Stimulated activated naive B cell treated with anti-CD40 and anti-IgM and Interleukin-4, amounts not matched to agents 10 μg/mL and 1 μg/mL and 100 μg/mL, for 72 hours (primary cell): ENCODE data around the gene GABBR2.
"Not testable (repeated sequence)": the region's sequence is repeated elsewhere in the genome, so short reads cannot be mapped to it uniquely, and the experiment has no call there.

Source experiments
- ATAC-seq, 2 donors: fragments of 150-1000 bp; cut with Tn5 transposase; replicated peaks; 2 replicates each; pipeline ENCODE4 v1.10.0; 2021; ENCODE audit warnings: moderate library complexity in 1 of 2
- DNase-seq: peaks from one replicate; pipeline ENCODE4 v3.0.0; 2021
- H3K27ac Mint-ChIP-seq: one replicate; pipeline ENCODE4 v1.8.0; 2022; ENCODE audit warnings: mild to moderate bottlenecking, mixed read lengths
- H3K27me3 Mint-ChIP-seq, 2 donors: one replicate each; pipeline ENCODE4 v1.8.0; 2022; ENCODE audit warnings: mixed read lengths in 2 of 2
- H3K36me3 Mint-ChIP-seq, 2 donors: one replicate each; pipeline ENCODE4 v1.8.0; 2022; ENCODE audit warnings: mixed read lengths in 2 of 2, mild to moderate bottlenecking in 1 of 2
- H3K4me1 Mint-ChIP-seq, 2 donors: one replicate each; pipeline ENCODE4 v1.8.0; 2022; ENCODE audit warnings: mixed read lengths in 2 of 2, mild to moderate bottlenecking in 1 of 2
- H3K4me3 Mint-ChIP-seq, 2 donors: one replicate each; pipeline ENCODE4 v1.8.0; 2022; ENCODE audit warnings: mild to moderate bottlenecking in 2 of 2, mixed read lengths in 2 of 2, moderate library complexity in 1 of 2
- H3K9me3 Mint-ChIP-seq, 2 donors: one replicate each; pipeline ENCODE4 v1.8.0; 2022; ENCODE audit warnings: mixed read lengths in 2 of 2, mild to moderate bottlenecking in 1 of 2

Gene GABBR2

GRCh38 chr9:98504298-98505282 is 204.1 kb downstream of the GABBR2 start:
- DNase-seq (no peak), ATAC-seq (no peak)
- H3K27me3 Mint-ChIP-seq, result peaks cover 32 to 40% of the 10 kb centered on the region in 2 donors
- H3K4me1 Mint-ChIP-seq, result no peaks in the 10 kb centered on the region
- no peaks in the 10 kb centered on the region for H3K36me3 Mint-ChIP-seq
- H3K4me3 Mint-ChIP-seq, result no peak overlapping the region
- H3K27ac Mint-ChIP-seq, result no peak overlapping the region
- peaks cover 0 to 2% of the 10 kb centered on the region in 2 donors for H3K9me3 Mint-ChIP-seq

GRCh38 chr9:98503867-98504266 is 204.9 kb downstream of the GABBR2 start:
- no peak overlapping the region for H3K4me3 Mint-ChIP-seq
- ATAC-seq, result no peak
- peaks cover 25 to 36% of the 10 kb centered on the region in 2 donors for H3K27me3 Mint-ChIP-seq
- H3K27ac Mint-ChIP-seq, result no peak overlapping the region
- DNase-seq, result no peak
- no peaks in the 10 kb centered on the region for H3K9me3 Mint-ChIP-seq
- no peaks in the 10 kb centered on the region for H3K36me3 Mint-ChIP-seq
- no peaks in the 10 kb centered on the region for H3K4me1 Mint-ChIP-seq

GRCh38 chr9:98502976-98503325 is 205.8 kb downstream of the GABBR2 start:
- Mint-ChIP-seq H3K27me3 (peaks cover 23 to 36% of the 10 kb centered on the region in 2 donors), H3K36me3 (no peaks in the 10 kb centered on the region), H3K27ac (no peak overlapping the region), H3K9me3 (no peaks in the 10 kb centered on the region), H3K4me3 (no peak overlapping the region), H3K4me1 (no peaks in the 10 kb centered on the region)
- no peak for ATAC-seq
- no peak for DNase-seq

GRCh38 chr9:98502311-98502975 is 206.3 kb downstream of the GABBR2 start:
- peaks cover 23 to 36% of the 10 kb centered on the region in 2 donors for H3K27me3 Mint-ChIP-seq
- DNase-seq (no peak), ATAC-seq (no peak)
- no peak overlapping the region for H3K4me3 Mint-ChIP-seq
- no peaks in the 10 kb centered on the region for H3K4me1 Mint-ChIP-seq
- H3K9me3 Mint-ChIP-seq, result no peaks in the 10 kb centered on the region
- H3K27ac Mint-ChIP-seq, result no peak overlapping the region
- no peaks in the 10 kb centered on the region for H3K36me3 Mint-ChIP-seq

GRCh38 chr9:98501819-98502218 is 206.9 kb downstream of the GABBR2 start:
- peaks cover 19 to 34% of the 10 kb centered on the region in 2 donors for H3K27me3 Mint-ChIP-seq
- H3K36me3 Mint-ChIP-seq, result no peaks in the 10 kb centered on the region
- H3K4me3 Mint-ChIP-seq, result no peak overlapping the region
- no peak for DNase-seq
- no peaks in the 10 kb centered on the region for H3K9me3 Mint-ChIP-seq
- no peak for ATAC-seq
- H3K27ac Mint-ChIP-seq, result no peak overlapping the region
- H3K4me1 Mint-ChIP-seq, result no peaks in the 10 kb centered on the region

GRCh38 chr9:98501259-98501658 is 207.5 kb downstream of the GABBR2 start:
- not testable (repeated sequence) for H3K27ac Mint-ChIP-seq, H3K9me3 Mint-ChIP-seq, DNase-seq, H3K36me3 Mint-ChIP-seq, H3K4me1 Mint-ChIP-seq, H3K4me3 Mint-ChIP-seq, ATAC-seq
- peaks cover 19 to 33% of the 10 kb centered on the region in 2 donors for H3K27me3 Mint-ChIP-seq

GRCh38 chr9:98500337-98500919 is 208.3 kb downstream of the GABBR2 start:
- no peaks in the 10 kb centered on the region for H3K36me3 Mint-ChIP-seq
- no peaks in the 10 kb centered on the region for H3K4me1 Mint-ChIP-seq
- H3K4me3 Mint-ChIP-seq, result no peak overlapping the region
- no peak for ATAC-seq
- peaks cover 22 to 27% of the 10 kb centered on the region in 2 donors for H3K27me3 Mint-ChIP-seq
- H3K27ac Mint-ChIP-seq, result no peak overlapping the region
- DNase-seq, result no peak
- no peaks in the 10 kb centered on the region for H3K9me3 Mint-ChIP-seq

- DNase-seq (no peak), ATAC-seq (no peak)
- peaks cover 3 to 4% of the 10 kb centered on the region in 2 donors for H3K9me3 Mint-ChIP-seq
- H3K4me3 Mint-ChIP-seq, result no peak overlapping the region
- no peaks in the 10 kb centered on the region for H3K4me1 Mint-ChIP-seq
- peaks cover 23 to 24% of the 10 kb centered on the region in 2 donors for H3K27me3 Mint-ChIP-seq
- no peak overlapping the region for H3K27ac Mint-ChIP-seq
- H3K36me3 Mint-ChIP-seq, result no peaks in the 10 kb centered on the region
These were observed 213.2 kb downstream of the GABBR2 start for GRCh38 chr9:98495530-98495929.

- Mint-ChIP-seq H3K27ac (no peak overlapping the region), H3K4me3 (no peak overlapping the region), H3K27me3 (peaks cover 17 to 19% of the 10 kb centered on the region in 2 donors), H3K36me3 (no peaks in the 10 kb centered on the region), H3K9me3 (peaks cover 3 to 4% of the 10 kb centered on the region in 2 donors), H3K4me1 (no peaks in the 10 kb centered on the region)
- no peak for DNase-seq
- ATAC-seq, result no peak
These were observed 213.9 kb downstream of the GABBR2 start for GRCh38 chr9:98494852-98495251.

GRCh38 chr9:98491828-98492227 is 216.9 kb downstream of the GABBR2 start:
- H3K9me3 Mint-ChIP-seq, result peaks cover 3 to 4% of the 10 kb centered on the region in 2 donors
- H3K4me1 Mint-ChIP-seq, result no peaks in the 10 kb centered on the region
- DNase-seq (no peak), ATAC-seq (no peak)
- peaks cover 13 to 19% of the 10 kb centered on the region in 2 donors for H3K27me3 Mint-ChIP-seq
- no peak overlapping the region for H3K4me3 Mint-ChIP-seq
- H3K36me3 Mint-ChIP-seq, result no peaks in the 10 kb centered on the region
- H3K27ac Mint-ChIP-seq, result no peak overlapping the region

GRCh38 chr9:98491231-98491651 is 217.5 kb downstream of the GABBR2 start:
- H3K4me1 Mint-ChIP-seq, result no peaks in the 10 kb centered on the region
- DNase-seq (no peak), ATAC-seq (no peak)
- H3K4me3 Mint-ChIP-seq, result no peak overlapping the region
- H3K9me3 Mint-ChIP-seq, result peaks cover 3 to 4% of the 10 kb centered on the region in 2 donors
- no peaks in the 10 kb centered on the region for H3K36me3 Mint-ChIP-seq
- H3K27ac Mint-ChIP-seq, result no peak overlapping the region
- H3K27me3 Mint-ChIP-seq, result peaks cover 10 to 19% of the 10 kb centered on the region in 2 donors

GRCh38 chr9:98488571-98489312 is 220.0 kb downstream of the GABBR2 start:
- Mint-ChIP-seq H3K27me3 (peaks cover 20 to 22% of the 10 kb centered on the region in 2 donors), H3K27ac (no peak overlapping the region), H3K36me3 (no peaks in the 10 kb centered on the region), H3K4me3 (no peak overlapping the region), H3K4me1 (no peaks in the 10 kb centered on the region), H3K9me3 (peaks cover 3 to 4% of the 10 kb centered on the region in 2 donors)
- ATAC-seq (no peak), DNase-seq (no peak)

GRCh38 chr9:98485706-98486105 is 223.0 kb downstream of the GABBR2 start:
- no peaks in the 10 kb centered on the region for H3K9me3 Mint-ChIP-seq
- H3K4me1 Mint-ChIP-seq, result no peaks in the 10 kb centered on the region
- peaks cover 26 to 30% of the 10 kb centered on the region in 2 donors for H3K27me3 Mint-ChIP-seq
- no peaks in the 10 kb centered on the region for H3K36me3 Mint-ChIP-seq
- no peak for DNase-seq
- no peak overlapping the region for H3K4me3 Mint-ChIP-seq
- no peak overlapping the region for H3K27ac Mint-ChIP-seq
- no peak for ATAC-seq

- Mint-ChIP-seq H3K4me3 (no peak overlapping the region), H3K27me3 (peaks cover 32 to 42% of the 10 kb centered on the region in 2 donors), H3K9me3 (no peaks in the 10 kb centered on the region), H3K36me3 (no peaks in the 10 kb centered on the region), H3K27ac (no peak overlapping the region), H3K4me1 (no peaks in the 10 kb centered on the region)
- DNase-seq, result no peak
- no peak for ATAC-seq
These were observed 224.6 kb downstream of the GABBR2 start for GRCh38 chr9:98484162-98484561.
